SK-N-SH (cell line): ENCODE measurements around the gene CYP4F22. TPM values are rescaled to one million over a fixed set of nuclear protein-coding genes. Genes with fewer than 3 reads are reported as not detected.

Source experiments
- CTCF ChIA-PET: fragments of 300-600, 350-600 bp; formaldehyde crosslinking; extraction: SDS; loops from one replicate; lab custom pipeline; 2021; lab: Yijun Ruan, JAX
- POLR2A ChIA-PET: fragments of 350-600 bp; sonication (Branson Sonifier 250); formaldehyde crosslinking; extraction: SDS; loops from one replicate; lab custom pipeline; 2020; ENCODE audit warnings: antibody characterized with exemption, inconsistent platforms; lab: Yijun Ruan, JAX
- DNase-seq: peaks from one replicate; pipeline ENCODE4 v3.0.0; 2012
- H2AFZ ChIP-seq: fragments of 200-600 bp; sonication (generic); 2 replicates; pipeline ENCODE4 v1.8.1; 2016; ENCODE audit warnings: antibody characterized with exemption, mild to moderate bottlenecking, low read depth
- H3F3A ChIP-seq: fragments of 200-600 bp; sonication (generic); replicated peaks from 2 replicates; pipeline ENCODE3; 2016; ENCODE audit warnings: antibody characterized with exemption, mild to moderate bottlenecking; ENCODE audit not compliant: insufficient read depth
- H3K27ac ChIP-seq, 2 experiments: fragments of 200-500 bp in 1 of 2; fragments of 200-600 bp in 1 of 2; sonication (Bioruptor generic) in 1 of 2; sonication (generic), shearing (Covaris generic) in 1 of 2; 2 replicates each; pipeline versions ENCODE4 v1.5.1 to v1.6.1; 2014 to 2016; ENCODE audit warnings: low read depth in 2 of 2, inconsistent platforms in 1 of 2, low read length in 1 of 2, mild to moderate bottlenecking in 1 of 2, mixed read lengths in 1 of 2
- H3K27me3 ChIP-seq: fragments of 200-600 bp; sonication (generic), shearing (Covaris generic); 2 replicates; pipeline ENCODE4 v1.6.1; 2016; ENCODE audit warnings: mixed run types; ENCODE audit not compliant: insufficient read depth
- H3K36me3 ChIP-seq, 2 experiments: fragments of 200-500 bp in 1 of 2; fragments of 200-600 bp in 1 of 2; sonication (Bioruptor generic) in 1 of 2; sonication (generic) in 1 of 2; replicated peaks in 1 of 2; 2 replicates each; pipeline versions ENCODE3 to v1.5.1; 2014 to 2016; ENCODE audit warnings: low read length in 1 of 2, mild to moderate bottlenecking in 1 of 2; ENCODE audit not compliant: insufficient read depth in 2 of 2, control insufficient read depth in 1 of 2
- H3K4me1 ChIP-seq, 2 experiments: fragments of 200-500 bp in 1 of 2; fragments of 200-600 bp in 1 of 2; sonication (Bioruptor generic) in 1 of 2; sonication (generic), shearing (Covaris generic) in 1 of 2; 2 replicates each; pipeline versions ENCODE4 v1.5.1 to v1.6.1; 2014 to 2016; ENCODE audit warnings: low read depth in 1 of 2, low read length in 1 of 2, mixed run types in 1 of 2; ENCODE audit not compliant: insufficient read depth in 2 of 2, control insufficient read depth in 1 of 2
- H3K4me2 ChIP-seq: fragments of 200-600 bp; sonication (generic), shearing (Covaris generic); 2 replicates; pipeline ENCODE4 v1.6.1; 2017; ENCODE audit warnings: mixed run types
- H3K4me3 ChIP-seq, 2 experiments: fragments of 200-500 bp in 1 of 2; fragments of 200-600 bp in 1 of 2; sonication (Bioruptor generic) in 1 of 2; sonication (generic), shearing (Covaris generic) in 1 of 2; 2 replicates each; pipeline versions ENCODE4 v1.5.1 to v1.8.1; 2014 to 2016; ENCODE audit warnings: low read depth in 2 of 2, inconsistent platforms in 1 of 2, low read length in 1 of 2, mild to moderate bottlenecking in 1 of 2, mixed read lengths in 1 of 2, moderate library complexity in 1 of 2
- H3K79me2 ChIP-seq: fragments of 200-600 bp; sonication (generic); 2 replicates; pipeline ENCODE4 v1.8.1; 2017; ENCODE audit warnings: mild to moderate bottlenecking; ENCODE audit not compliant: insufficient read depth
- H3K9ac ChIP-seq: fragments of 200-600 bp; sonication (generic); 2 replicates; pipeline ENCODE4 v1.6.1; 2017; ENCODE audit warnings: mixed run types
- H3K9me2 ChIP-seq: fragments of 200-600 bp; sonication (generic); 2 replicates; pipeline ENCODE4 v1.6.1; 2017; ENCODE audit warnings: mixed run types
- H3K9me3 ChIP-seq: fragments of 200-600 bp; sonication (generic); 2 replicates; pipeline ENCODE4 v1.6.1; 2017; ENCODE audit warnings: mixed run types, mild to moderate bottlenecking, moderate library complexity
- H4K20me1 ChIP-seq: fragments of 200-600 bp; sonication (generic); 2 replicates; pipeline ENCODE4 v1.6.1; 2017; ENCODE audit warnings: mild to moderate bottlenecking, mixed run types; ENCODE audit not compliant: insufficient read depth
- CHD2 ChIP-seq: fragments of 150-350 bp; IDR thresholded peaks from 2 replicates; pipeline ENCODE4 v1.6.1; 2018; ENCODE audit warnings: low read length; ENCODE audit not compliant: partially characterized antibody
- CTCF ChIP-seq: fragments of 200-600 bp; sonication (generic); IDR thresholded peaks from 2 replicates; pipeline ENCODE4 v1.6.1; 2017; ENCODE audit warnings: antibody characterized with exemption, mild to moderate bottlenecking, moderate library complexity
- FOSL2 ChIP-seq: IDR thresholded peaks from 2 replicates; pipeline ENCODE4 v1.4.0; 2012; ENCODE audit warnings: low read depth, mild to moderate bottlenecking, moderate library complexity, borderline replicate concordance
- FOXM1 ChIP-seq: IDR thresholded peaks from 2 replicates; pipeline ENCODE4 v1.4.0; 2012; ENCODE audit warnings: low read depth, mild to moderate bottlenecking
- GABPA ChIP-seq: IDR thresholded peaks from 2 replicates; pipeline ENCODE4 v1.4.0; 2012; ENCODE audit warnings: low read depth, mild to moderate bottlenecking
- GATA2 ChIP-seq: sonication (generic); formaldehyde crosslinking; IDR thresholded peaks from 2 replicates; pipeline ENCODE4 v1.5.0; 2020; ENCODE audit warnings: mild to moderate bottlenecking, missing genetic modification reagents
- MAX ChIP-seq: IDR thresholded peaks from 2 replicates; pipeline ENCODE4 v1.4.0; 2012; ENCODE audit warnings: low read depth
- MEF2A ChIP-seq: IDR thresholded peaks from 2 replicates; pipeline ENCODE4 v1.4.0; 2012; ENCODE audit warnings: low read depth, borderline replicate concordance
- MXI1 ChIP-seq: IDR thresholded peaks from 2 replicates; pipeline ENCODE4 v1.6.1; 2012; ENCODE audit warnings: mild to moderate bottlenecking, low read depth, low read length, improper control_type of control experiment
- NFIC ChIP-seq: IDR thresholded peaks from 2 replicates; pipeline ENCODE4 v1.4.0; 2012; ENCODE audit warnings: borderline replicate concordance
- NRF1 ChIP-seq: IDR thresholded peaks from 2 replicates; pipeline ENCODE4 v1.6.1; 2012; ENCODE audit warnings: low read depth, mild to moderate bottlenecking, low read length
- PBX3 ChIP-seq: IDR thresholded peaks from 2 replicates; pipeline ENCODE4; 2012
- POLR2AphosphoS5 ChIP-seq: IDR thresholded peaks from 2 replicates; pipeline ENCODE4 v1.6.1; 2012; ENCODE audit warnings: low read depth, low read length
- RCOR1 ChIP-seq: fragments of 150-350 bp; IDR thresholded peaks from 2 replicates; pipeline ENCODE4 v1.6.1; 2017; ENCODE audit warnings: antibody characterized with exemption, low read length
- SIN3A ChIP-seq: IDR thresholded peaks from 2 replicates; pipeline ENCODE4 v1.6.1; 2012; ENCODE audit warnings: low read depth, mild to moderate bottlenecking, low read length, moderate library complexity, borderline replicate concordance
- SMC3 ChIP-seq: IDR thresholded peaks from 2 replicates; pipeline ENCODE4 v1.6.1; 2012; ENCODE audit warnings: low read depth, low read length, improper control_type of control experiment
- TCF12 ChIP-seq: IDR thresholded peaks from 2 replicates; pipeline ENCODE4 v1.4.0; 2012
- TEAD4 ChIP-seq: IDR thresholded peaks from 2 replicates; pipeline ENCODE4 v1.4.0; 2012; ENCODE audit warnings: mild to moderate bottlenecking, borderline replicate concordance; ENCODE audit not compliant: insufficient read depth
- USF2 ChIP-seq: fragments of 150-350 bp; IDR thresholded peaks from 2 replicates; pipeline ENCODE4 v1.6.1; 2017; ENCODE audit warnings: antibody characterized with exemption, low read length, low read depth, borderline replicate concordance
- WGBS: methylation state at CpG from one replicate; pipeline ENCODE4 v1.1.6; 2017; ENCODE audit warnings: low lambda C conversion rate; 5-methylcytosine and 5-hydroxymethylcytosine counted together
- polyA plus RNA-seq, 3 experiments: library from polyadenylated mRNA; depleted of rRNA; stranded (reverse); fragments of >200 nt; gene quantifications; 2 replicates each; pipeline ENCODE4 v1.2.3, GENCODE V29; 2012

CYP4F22 gene
- polyA plus RNA-seq, 1 of the 3 experiments (the other 2 are of a cell fraction), result not detected

GRCh38 chr19:15516363-15516762 is 8.0 kb downstream of the CYP4F22 start (continued):
- TF ChIP-seq NFIC, result no peak
- TF ChIP-seq PBX3, result no peak
- TF ChIP-seq NRF1, result no peak
- TF ChIP-seq GABPA, result no peak
- TF ChIP-seq SIN3A, result no peak
- no peak for TF ChIP-seq POLR2AphosphoS5

- Histone ChIP-seq H3K79me2 (no peaks in the 10 kb centered on the region), H3K27ac (no peak overlapping the region), H3K9ac (no peak overlapping the region), H4K20me1 (no peaks in the 10 kb centered on the region), H3K27me3 (peaks cover 22% of the 10 kb centered on the region; the same call in 1 of the 2 replicates), H3K9me2 (no peaks in the 10 kb centered on the region), H3K9me3 (no peaks in the 10 kb centered on the region), H3F3A (no peaks in the 10 kb centered on the region), H3K4me2 (no peak overlapping the region), H3K4me3 (no peak overlapping the region), H3K36me3 (no peaks in the 10 kb centered on the region), H3K4me1 (no peaks in the 10 kb centered on the region), H2AFZ (no peak overlapping the region)
- ChIA-PET CTCF (no interaction called here), POLR2A (no interaction called here)
- TF ChIP-seq RCOR1 (no peak), SIN3A (no peak), GATA2 (CRISPR knock-in tag) (no peak), SMC3 (no peak), USF2 (no peak), CHD2 (no peak), CTCF (no peak), TCF12 (no peak), PBX3 (no peak), FOSL2 (no peak), TEAD4 (no peak), MEF2A (no peak), MXI1 (no peak), POLR2AphosphoS5 (no peak), FOXM1 (no peak), MAX (no peak)
- WGBS, result 0% methylated on average over 1 of the region's 1 CpG
- no peak for DNase-seq
Measured at GRCh38 chr19:15517778-15518177, 9.5 kb downstream of the CYP4F22 start.
